ENCODE results near the gene CR1L.
"Not testable (repeated sequence)": the region's sequence is repeated elsewhere in the genome, so short reads cannot be mapped to it uniquely, and the experiment has no call there.

DNA sequence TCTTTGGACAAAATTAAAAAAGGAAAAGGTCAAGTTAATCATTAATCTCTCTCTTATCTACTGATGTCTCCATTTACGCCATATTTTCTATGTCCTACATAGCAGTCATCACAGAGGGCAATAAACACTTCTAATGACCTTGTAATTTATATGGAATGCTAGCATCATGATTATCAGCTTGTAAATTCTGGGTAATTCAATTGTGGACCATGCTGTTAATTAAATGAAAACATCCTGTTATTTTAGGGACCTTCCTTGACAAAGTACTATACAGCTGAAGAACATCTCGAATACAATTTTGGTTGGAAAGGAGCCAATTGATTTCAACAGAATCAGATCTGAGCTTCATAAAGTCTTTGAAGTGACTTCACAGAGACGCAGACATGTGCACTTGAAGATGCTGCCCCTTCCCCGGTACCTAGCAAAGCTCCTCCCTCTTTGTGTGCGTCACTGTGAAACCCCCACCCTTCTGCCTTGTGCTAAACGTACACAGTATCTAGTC lies 93.3 kb downstream of the CR1L start:
- TF ChIP-seq, protein P1, sequence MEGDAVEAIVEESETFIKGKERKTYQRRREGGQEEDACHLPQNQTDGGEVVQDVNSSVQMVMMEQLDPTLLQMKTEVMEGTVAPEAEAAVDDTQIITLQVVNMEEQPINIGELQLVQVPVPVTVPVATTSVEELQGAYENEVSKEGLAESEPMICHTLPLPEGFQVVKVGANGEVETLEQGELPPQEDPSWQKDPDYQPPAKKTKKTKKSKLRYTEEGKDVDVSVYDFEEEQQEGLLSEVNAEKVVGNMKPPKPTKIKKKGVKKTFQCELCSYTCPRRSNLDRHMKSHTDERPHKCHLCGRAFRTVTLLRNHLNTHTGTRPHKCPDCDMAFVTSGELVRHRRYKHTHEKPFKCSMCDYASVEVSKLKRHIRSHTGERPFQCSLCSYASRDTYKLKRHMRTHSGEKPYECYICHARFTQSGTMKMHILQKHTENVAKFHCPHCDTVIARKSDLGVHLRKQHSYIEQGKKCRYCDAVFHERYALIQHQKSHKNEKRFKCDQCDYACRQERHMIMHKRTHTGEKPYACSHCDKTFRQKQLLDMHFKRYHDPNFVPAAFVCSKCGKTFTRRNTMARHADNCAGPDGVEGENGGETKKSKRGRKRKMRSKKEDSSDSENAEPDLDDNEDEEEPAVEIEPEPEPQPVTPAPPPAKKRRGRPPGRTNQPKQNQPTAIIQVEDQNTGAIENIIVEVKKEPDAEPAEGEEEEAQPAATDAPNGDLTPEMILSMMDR (IDR thresholded peaks at IDR 0.05): not testable (repeated sequence)
- not testable (repeated sequence) for TF ChIP-seq POLR2AphosphoS5, POLR2A, EP300 (IDR thresholded peaks at IDR 0.05)

Data from gastroesophageal sphincter (tissue), 3 donors.